HCT116 (cell line): ENCODE results near the gene SPACDR. TPM values are rescaled to one million over a fixed set of nuclear protein-coding genes. Genes with fewer than 3 reads are reported as not detected.

ENCODE experiments used
- ATAC-seq: fragments of 200-7000 bp; cut with Tn5 transposase; 2 replicates; pipeline ENCODE4 v1.9.1; 2020; ENCODE audit warnings: mild to moderate bottlenecking, moderate library complexity
- BruUV-seq: library from RNA; stranded (reverse); fragments of 400-500 nt; replicated peaks from 2 replicates; lab custom pipeline; 2021; lab: Mats Ljungman, UMichigan
- CTCF ChIA-PET: fragments of 300-600 bp; sonication (Branson Sonifier 250); formaldehyde crosslinking; loops from one replicate; lab custom pipeline; 2021; ENCODE audit warnings: antibody characterized with exemption; lab: Charles Lee
- POLR2A ChIA-PET: fragments of 300-600, 350-600 bp; sonication (Branson Sonifier 250); formaldehyde crosslinking; loops from one replicate; lab custom pipeline; 2021; ENCODE audit warnings: antibody characterized with exemption; lab: Charles Lee
- RAD21 ChIA-PET, 2 experiments: fragments of 300-600 bp; sonication (Branson Sonifier 250); formaldehyde crosslinking; loops; one replicate each; lab custom pipeline; 2023; ENCODE audit warnings: low total read pairs in 2 of 2; ENCODE audit not compliant: uncharacterized antibody in 2 of 2, unreplicated experiment in 2 of 2, low non-redundant PET in 1 of 2; lab: Charles Lee
- DNase-seq: peaks from one replicate; pipeline ENCODE4 v3.0.0-alpha.2; 2010; ENCODE audit warnings: low read depth, low spot score
- H2AFZ ChIP-seq: fragments of 200-600 bp; shearing (Covaris generic), sonication (generic); 2 replicates; pipeline ENCODE4 v1.6.1; 2017; ENCODE audit warnings: low read depth, mixed run types, mixed read lengths, antibody characterized with exemption, low read length; ENCODE audit not compliant: poor library complexity, severe bottlenecking
- H3K27ac ChIP-seq: 2 replicates; pipeline ENCODE4 v1.5.1; 2012; ENCODE audit warnings: low read depth, low read length
- H3K27me3 ChIP-seq: fragments of 200-600 bp; sonication (generic); 2 replicates; pipeline ENCODE4 v1.6.1; 2016; ENCODE audit warnings: mixed run types, low read length, mixed read lengths; ENCODE audit not compliant: insufficient read depth
- H3K36me3 ChIP-seq, 2 experiments: fragments of 200-500 bp in 1 of 2; fragments of 200-600 bp in 1 of 2; sonication (Bioruptor generic) in 1 of 2; sonication (generic) in 1 of 2; 2 replicates each; pipeline versions ENCODE4 v1.5.1 to v1.6.1; 2014 to 2016; ENCODE audit warnings: low read length in 2 of 2, inconsistent platforms in 1 of 2, mixed read lengths in 1 of 2, mixed run types in 1 of 2; ENCODE audit not compliant: insufficient read depth in 2 of 2, control insufficient read depth in 1 of 2
- H3K4me1 ChIP-seq, 2 experiments: fragments of 200-600 bp in 1 of 2; sonication (generic) in 1 of 2; 2 replicates each; pipeline versions ENCODE4 v1.5.1 to v1.6.1; 2012 to 2017; ENCODE audit warnings: low read length in 2 of 2, inconsistent platforms in 1 of 2, mild to moderate bottlenecking in 1 of 2, mixed read lengths in 1 of 2, mixed run types in 1 of 2, moderate library complexity in 1 of 2; ENCODE audit not compliant: insufficient read depth in 2 of 2, control insufficient read depth in 1 of 2
- H3K4me2 ChIP-seq: fragments of 200-600 bp; sonication (generic); 2 replicates; pipeline ENCODE4 v1.6.1; 2017; ENCODE audit warnings: mixed run types, low read length, mixed read lengths
- H3K4me3 ChIP-seq, 2 experiments: fragments of 200-600 bp in 1 of 2; sonication (generic) in 1 of 2; replicated peaks in 1 of 2; 2 replicates each; pipeline ENCODE4 v1.5.1; 2011 to 2016; ENCODE audit warnings: low read length in 2 of 2, control low read depth in 1 of 2, low read depth in 1 of 2, mild to moderate bottlenecking in 1 of 2, mixed read lengths in 1 of 2, mixed run types in 1 of 2
- H3K79me2 ChIP-seq: fragments of 200-600 bp; sonication (generic); 2 replicates; pipeline ENCODE4 v1.6.1; 2017; ENCODE audit warnings: mild to moderate bottlenecking, mixed run types, low read length, moderate library complexity, mixed read lengths; ENCODE audit not compliant: insufficient read depth
- H3K9ac ChIP-seq: fragments of 200-600 bp; sonication (generic); 2 replicates; pipeline ENCODE4 v1.6.1; 2016; ENCODE audit warnings: low read length, mixed read lengths
- H3K9me2 ChIP-seq: fragments of 200-600 bp; sonication (generic), shearing (Covaris generic); 2 replicates; pipeline ENCODE4 v1.6.1; 2017; ENCODE audit warnings: mixed run types, mild to moderate bottlenecking, moderate library complexity; ENCODE audit not compliant: insufficient read depth
- H3K9me3 ChIP-seq, 2 experiments: fragments of 200-500 bp in 1 of 2; fragments of 200-600 bp in 1 of 2; sonication (Bioruptor generic) in 1 of 2; sonication (generic) in 1 of 2; 2 replicates each; pipeline ENCODE4 v1.6.1; 2014 to 2017; ENCODE audit warnings: low read length in 2 of 2, mixed read lengths in 2 of 2, inconsistent platforms in 1 of 2, low read depth in 1 of 2, mild to moderate bottlenecking in 1 of 2, mixed run types in 1 of 2, moderate library complexity in 1 of 2; ENCODE audit not compliant: control insufficient read depth in 1 of 2, insufficient read depth in 1 of 2
- H4K20me1 ChIP-seq: fragments of 200-600 bp; sonication (generic), shearing (Covaris generic); 2 replicates; pipeline ENCODE4 v1.6.1; 2017; ENCODE audit warnings: mixed run types, mild to moderate bottlenecking, moderate library complexity; ENCODE audit not compliant: insufficient read depth
- CBX3 ChIP-seq: IDR thresholded peaks from 2 replicates; pipeline ENCODE4 v1.6.1; 2012; ENCODE audit warnings: low read depth
- EZH2 ChIP-seq: fragments of 200-600 bp; sonication (generic); IDR thresholded peaks from 2 replicates; pipeline ENCODE4 v1.6.1; 2017; ENCODE audit warnings: antibody characterized with exemption, mixed run types
- EZH2phosphoT487 ChIP-seq: fragments of 200-600 bp; IDR thresholded peaks from 2 replicates; pipeline ENCODE4 v1.6.1; 2018; ENCODE audit warnings: antibody characterized with exemption, borderline replicate concordance
- FOSL1 ChIP-seq: IDR thresholded peaks from 2 replicates; pipeline ENCODE4 v1.6.1; 2012; ENCODE audit warnings: low read depth
- JUND ChIP-seq: IDR thresholded peaks from 2 replicates; pipeline ENCODE4 v1.6.1; 2012
- MAX ChIP-seq: IDR thresholded peaks from 2 replicates; pipeline ENCODE4 v1.6.1; 2012
- REST ChIP-seq: IDR thresholded peaks from 2 replicates; pipeline ENCODE4 v1.6.1; 2012; ENCODE audit warnings: low read depth
- SIN3A ChIP-seq: IDR thresholded peaks from 2 replicates; pipeline ENCODE4 v1.6.1; 2012; ENCODE audit warnings: low read depth
- SP1 ChIP-seq: IDR thresholded peaks from 2 replicates; pipeline ENCODE4 v1.6.1; 2012; ENCODE audit warnings: low read depth
- SRF ChIP-seq: IDR thresholded peaks from 2 replicates; pipeline ENCODE4 v1.6.1; 2012; ENCODE audit warnings: low read depth
- TCF7L2 ChIP-seq: IDR thresholded peaks from 2 replicates; pipeline ENCODE4 v1.7.0; 2011; ENCODE audit warnings: borderline replicate concordance, inconsistent platforms; ENCODE audit not compliant: insufficient read depth, insufficient read length; ENCODE audit errors: extremely low read depth
- YY1 ChIP-seq: IDR thresholded peaks from 2 replicates; pipeline ENCODE4 v1.6.1; 2011; ENCODE audit warnings: low read length, low read depth, moderate library complexity, mild to moderate bottlenecking; ENCODE audit not compliant: insufficient replicate concordance; ENCODE audit errors: extremely low read depth
- ZBTB33 ChIP-seq: IDR thresholded peaks from 2 replicates; pipeline ENCODE4 v1.6.1; 2011; ENCODE audit warnings: mild to moderate bottlenecking, low read length, moderate library complexity; ENCODE audit not compliant: insufficient replicate concordance; ENCODE audit errors: extremely low read depth
- ZNF274 ChIP-seq: fragments of 200-500 bp; sonication (Bioruptor generic); IDR thresholded peaks from 2 replicates; pipeline ENCODE4 v1.6.1; 2014; ENCODE audit warnings: mild to moderate bottlenecking, low read depth, low read length, inconsistent platforms
- intact Hi-C: fragments of 100-400 bp; cut with micrococcal nuclease; formaldehyde crosslinking; loops from 2 replicates; pipeline ENCODE4 v1.10.0; 2022
- total RNA-seq: library from RNA; stranded (reverse); gene quantifications from one replicate; pipeline ENCODE4 v1.2.1, GENCODE V29; 2021; ENCODE audit not compliant: unreplicated experiment

SPACDR gene
- total RNA-seq, 1 experiment from 2014 or later: 1.7 TPM

DNA sequence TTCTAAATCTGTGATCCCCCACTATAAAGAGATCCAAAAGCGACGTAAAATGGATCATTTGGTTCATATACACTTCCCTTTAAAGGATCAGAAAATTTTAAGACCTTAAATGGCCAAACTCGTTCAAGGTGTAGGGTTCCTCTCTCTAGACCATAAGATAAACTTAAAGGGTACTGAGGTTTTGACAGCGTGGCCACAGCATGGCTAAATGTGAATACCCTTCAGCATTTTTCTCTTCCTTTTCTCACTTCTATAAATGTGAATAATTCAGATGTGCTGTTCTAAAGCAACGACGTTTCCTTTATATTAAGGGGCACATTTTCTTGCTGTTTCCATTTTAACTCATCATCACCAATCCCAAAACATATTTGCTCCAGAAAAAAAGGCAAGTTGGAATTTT is 40.7 kb downstream of the SPACDR start:
- intact Hi-C loops: no loop called here
- Histone ChIP-seq H3K36me3 (no peaks in the 10 kb centered on the region), H3K79me2 (no peaks in the 10 kb centered on the region), H3K27ac (no peak overlapping the region), H2AFZ (no peak overlapping the region), H3K4me1 (peaks cover 0 to 10% of the 10 kb centered on the region in 2 experiments; a peak in 1 of 4 replicates), H3K9ac (no peak overlapping the region), H3K27me3 (no peaks in the 10 kb centered on the region), H3K9me2 (no peaks in the 10 kb centered on the region), H3K4me2 (no peak overlapping the region), H3K4me3 (no peak overlapping the region), H4K20me1 (no peaks in the 10 kb centered on the region), H3K9me3 (no peaks in the 10 kb centered on the region)
- BruUV-seq: no TSS peak
- POLR2A ChIA-PET: no interaction called here
- no peak for ATAC-seq
- CTCF ChIA-PET: interaction anchor here (1.3 kb wide), 1 partner anchor 16 kb away, joined by 3 read pairs; no protein-coding TSS in a partner anchor
- RAD21 ChIA-PET: no interaction called here
- DNase-seq: no peak
- TF ChIP-seq ZNF274 (no peak), ZBTB33 (no peak), MAX (no peak), SIN3A (no peak), TCF7L2 (no peak)

- ChIA-PET RAD21 (no interaction called here), CTCF (interaction anchor here (1.7 kb wide), 1 partner anchor 12 kb away, joined by 9 read pairs; no protein-coding TSS in a partner anchor), POLR2A (interaction anchor here (1.2 kb wide), 1 partner anchor 9 kb away, joined by 8 read pairs; the partner anchor contains the start of gene ZCWPW1)
- Histone ChIP-seq H3K9me3 (no peaks in the 10 kb centered on the region), H3K79me2 (no peaks in the 10 kb centered on the region), H3K9me2 (no peaks in the 10 kb centered on the region), H2AFZ (no peak overlapping the region), H3K36me3 (no peaks in the 10 kb centered on the region), H3K4me2 (no peak overlapping the region), H3K4me3 (no peak overlapping the region), H3K27ac (no peak overlapping the region), H3K4me1 (no peaks in the 10 kb centered on the region), H3K9ac (no peak overlapping the region), H3K27me3 (no peaks in the 10 kb centered on the region), H4K20me1 (no peaks in the 10 kb centered on the region)
- DNase-seq: no peak
- BruUV-seq: no TSS peak
- ATAC-seq: no peak
- intact Hi-C loops: no loop called here
- no peak for TF ChIP-seq FOSL1
- no peak for TF ChIP-seq SRF
- no peak for TF ChIP-seq MAX
- no peak for TF ChIP-seq EZH2
- no peak for TF ChIP-seq EZH2phosphoT487
- no peak for TF ChIP-seq JUND
- no peak for TF ChIP-seq YY1
- no peak for TF ChIP-seq CBX3
- TF ChIP-seq SP1: no peak
- no peak for TF ChIP-seq REST
Measured at GRCh38 chr7:100419660-100420226, 44.3 kb downstream of the SPACDR start.
